IMR-90 (cell line): Measurements from ENCODE around the gene PACSIN3. TPM values are rescaled to one million over a fixed set of nuclear protein-coding genes. Genes with fewer than 3 reads are reported as not detected.

ENCODE experiments used
- ATAC-seq: fragments of 200-7000 bp; cut with Tn5 transposase; 2 replicates; pipeline ENCODE4 v1.9.1; 2020; ENCODE audit warnings: low read depth, mild to moderate bottlenecking, moderate library complexity
- BruUV-seq: library from RNA; stranded (reverse); fragments of 400-500 nt; replicated peaks from 2 replicates; lab custom pipeline; 2021; lab: Mats Ljungman, UMichigan
- CTCF ChIA-PET: fragments of 300-600 bp; formaldehyde crosslinking; extraction: SDS; loops from one replicate; lab custom pipeline; 2021; ENCODE audit warnings: antibody characterized with exemption; lab: Yijun Ruan, JAX
- POLR2A ChIA-PET: fragments of 300-600 bp; sonication (Branson Sonifier 250); formaldehyde crosslinking; loops from one replicate; lab custom pipeline; 2022; ENCODE audit warnings: antibody characterized with exemption; ENCODE audit not compliant: unreplicated experiment; lab: Charles Lee
- DNase-seq: peaks from one replicate; pipeline ENCODE4 v3.0.0; 2013
- H2AFZ ChIP-seq: replicated peaks from 2 replicates; pipeline ENCODE3; 2013; ENCODE audit warnings: low read length, mild to moderate bottlenecking; ENCODE audit not compliant: poor library complexity
- H2AK5ac ChIP-seq: 2 replicates; pipeline ENCODE4 v1.6.1; 2013; ENCODE audit warnings: low read depth, low read length, inconsistent platforms
- H2AK9ac ChIP-seq: replicated peaks from 2 replicates; pipeline ENCODE3; 2013; ENCODE audit warnings: mild to moderate bottlenecking, low read depth, low read length, moderate library complexity; ENCODE audit not compliant: poor library complexity
- H2BK120ac ChIP-seq: 2 replicates; pipeline ENCODE4 v1.6.1; 2013; ENCODE audit warnings: low read depth, low read length, inconsistent platforms
- H2BK15ac ChIP-seq: 3 replicates; pipeline ENCODE4 v1.6.1; 2013; ENCODE audit warnings: low read depth, low read length, inconsistent platforms
- H2BK20ac ChIP-seq: 2 replicates; pipeline ENCODE4 v1.6.1; 2013; ENCODE audit warnings: low read depth, mild to moderate bottlenecking, inconsistent platforms, low read length, moderate library complexity
- H2BK5ac ChIP-seq: 2 replicates; pipeline ENCODE4 v1.6.1; 2013; ENCODE audit warnings: mild to moderate bottlenecking, low read depth, low read length, inconsistent platforms; ENCODE audit not compliant: poor library complexity, severe bottlenecking
- H3K14ac ChIP-seq: replicated peaks from 2 replicates; pipeline ENCODE4 v1.6.1; 2013; ENCODE audit warnings: low read depth, low read length, inconsistent platforms
- H3K18ac ChIP-seq: 2 replicates; pipeline ENCODE4 v1.6.1; 2013; ENCODE audit warnings: low read depth, low read length, control low read depth
- H3K23ac ChIP-seq: 2 replicates; pipeline ENCODE4 v1.6.1; 2013; ENCODE audit warnings: low read depth, low read length, inconsistent platforms
- H3K27ac ChIP-seq: 2 replicates; pipeline ENCODE4 v1.5.1; 2013; ENCODE audit warnings: mild to moderate bottlenecking, control low read depth, low read length; ENCODE audit not compliant: insufficient read depth
- H3K27me3 ChIP-seq: 2 replicates; pipeline ENCODE4 v1.6.1; 2013; ENCODE audit warnings: low read length; ENCODE audit not compliant: control insufficient read depth, insufficient read depth
- H3K36me3 ChIP-seq: 2 replicates; pipeline ENCODE4 v1.6.1; 2013; ENCODE audit warnings: low read length, mixed read lengths; ENCODE audit not compliant: control insufficient read depth, insufficient read depth
- H3K4ac ChIP-seq: 2 replicates; pipeline ENCODE4 v1.6.1; 2013; ENCODE audit warnings: low read depth, low read length, inconsistent platforms
- H3K4me1 ChIP-seq: 2 replicates; pipeline ENCODE4 v1.6.1; 2013; ENCODE audit warnings: low read length, mixed read lengths; ENCODE audit not compliant: control insufficient read depth, insufficient read depth
- H3K4me2 ChIP-seq: 2 replicates; pipeline ENCODE4 v1.6.1; 2013; ENCODE audit warnings: low read depth, mild to moderate bottlenecking, control low read depth, low read length, moderate library complexity
- H3K4me3 ChIP-seq: 2 replicates; pipeline ENCODE4 v1.5.1; 2013; ENCODE audit warnings: low read depth, mild to moderate bottlenecking, control low read depth, low read length, moderate library complexity; ENCODE audit not compliant: insufficient read depth
- H3K56ac ChIP-seq: 2 replicates; pipeline ENCODE4 v1.6.1; 2013; ENCODE audit warnings: low read length, inconsistent platforms; ENCODE audit not compliant: insufficient read depth; ENCODE audit errors: extremely low read depth
- H3K79me1 ChIP-seq, 2 experiments: 2 replicates each; pipeline ENCODE4 v1.6.1; 2013; ENCODE audit warnings: low read length in 2 of 2, inconsistent platforms in 1 of 2, low read depth in 1 of 2
- H3K9ac ChIP-seq: 2 replicates; pipeline ENCODE4 v1.6.1; 2013; ENCODE audit warnings: low read depth, low read length, control low read depth
- H3K9me1 ChIP-seq: 2 replicates; pipeline ENCODE4 v1.6.1; 2013; ENCODE audit warnings: low read length, inconsistent platforms; ENCODE audit not compliant: insufficient read depth
- H3K9me3 ChIP-seq: 2 replicates; pipeline ENCODE4 v1.6.1; 2013; ENCODE audit warnings: low read length; ENCODE audit not compliant: control insufficient read depth, insufficient read depth
- H4K20me1 ChIP-seq: 2 replicates; pipeline ENCODE4 v1.6.1; 2013; ENCODE audit warnings: low read length, inconsistent platforms; ENCODE audit not compliant: insufficient read depth
- H4K5ac ChIP-seq: 2 replicates; pipeline ENCODE4 v1.6.1; 2013; ENCODE audit warnings: mild to moderate bottlenecking, low read depth, low read length, control low read depth
- H4K8ac ChIP-seq, 2 experiments: 2 replicates each; pipeline ENCODE4 v1.6.1; 2013; ENCODE audit warnings: low read depth in 2 of 2, low read length in 2 of 2, control low read depth in 1 of 2, inconsistent platforms in 1 of 2
- H4K91ac ChIP-seq: 2 replicates; pipeline ENCODE4 v1.6.1; 2013; ENCODE audit warnings: low read depth, low read length, inconsistent platforms; ENCODE audit not compliant: insufficient read depth
- CTCF ChIP-seq: conservative IDR thresholded peaks from 2 replicates; pipeline ENCODE4 v1.5.1; 2012; ENCODE audit warnings: mild to moderate bottlenecking, low read depth, low read length, improper control_type of control experiment
- USF2 ChIP-seq: fragments of 150-350 bp; IDR thresholded peaks from 2 replicates; pipeline ENCODE4 v1.6.1; 2017; ENCODE audit warnings: mild to moderate bottlenecking, antibody characterized with exemption, low read length, low read depth
- WGBS, 2 experiments: methylation state at CpG; one replicate each; pipeline versions ENCODE4 v1.1.5 to v1.1.7; 2013; ENCODE audit warnings: missing lambda C conversion rate in 2 of 2; ENCODE audit not compliant: insufficient read length in 1 of 2; ENCODE audit errors: extremely low coverage in 2 of 2; 5-methylcytosine and 5-hydroxymethylcytosine counted together
- dilution Hi-C: fragments of 300-500 bp; cut with HindIII; formaldehyde crosslinking; loops from one replicate; pipeline ENCODE4 v1.14.3; 2018; ENCODE audit warnings: low sequenced_read_pairs; ENCODE audit not compliant: unreplicated experiment
- in situ Hi-C: fragments of 300-500 bp; cut with MboI; formaldehyde crosslinking; loops from 3 replicates; pipeline ENCODE4 v1.14.3; 2019; ENCODE audit warnings: low sequenced_read_pairs, inconsistent platforms, mixed read lengths
- intact Hi-C: fragments of 100-400 bp; cut with micrococcal nuclease; formaldehyde crosslinking; loops from 2 replicates; pipeline ENCODE4 v1.10.0; 2022
- polyA plus RNA-seq, 3 experiments: library from polyadenylated mRNA; depleted of rRNA; stranded (reverse); fragments of >200 nt; gene quantifications; 2 replicates each; pipeline ENCODE4 v1.2.3, GENCODE V29; 2012; ENCODE audit warnings: low replicate concordance in 1 of 3
- total RNA-seq: library from RNA; depleted of rRNA; stranded (reverse); fragments of >200 nt; gene quantifications from 2 replicates; pipeline ENCODE4 v1.2.3, GENCODE V29; 2012

Gene PACSIN3
- total and polyA plus RNA-seq, 2 of the 4 experiments (the other 2 are of a cell fraction): 19.2 to 21.1 TPM

- dilution Hi-C loops: no loop called here
- CTCF ChIA-PET: no interaction called here
Measured at GRCh38 chr11:47148270-47148669, 38.0 kb downstream of the PACSIN3 start.

More at GRCh38 chr11:47148270-47148669, 38.0 kb downstream of the PACSIN3 start:
- Histone ChIP-seq H3K4ac (no peak overlapping the region), H3K4me2 (no peak overlapping the region), H4K20me1 (0 out of 2 replicates have a peak, but pooled peaks cover 2% of the 10 kb centered on the region), H2AFZ (peak overlapping the region; percentile 14), H2BK15ac (no peak overlapping the region), H3K36me3 (peaks cover 2% of the 10 kb centered on the region; the same call in 1 of the 2 replicates), H4K91ac (no peak overlapping the region), H3K4me1 (peaks cover 13% of the 10 kb centered on the region), H2AK5ac (no peak overlapping the region), H3K9me1 (peaks cover 13% of the 10 kb centered on the region; the same call in 1 of the 2 replicates), H2BK5ac (no peak overlapping the region), H3K56ac (no peak overlapping the region), H3K23ac (no peak overlapping the region), H3K14ac (no peak overlapping the region), H2BK120ac (no peak overlapping the region), H4K5ac (no peak overlapping the region), H2BK20ac (no peak overlapping the region), H3K79me1 (no peaks in the 10 kb centered on the region; a peak in 1 of 4 replicates), H4K8ac (no peak overlapping the region), H3K27me3 (no peaks in the 10 kb centered on the region), H2AK9ac (no peak overlapping the region), H3K4me3 (no peak overlapping the region), H3K9me3 (no peaks in the 10 kb centered on the region), H3K18ac (no peak overlapping the region), H3K9ac (no peak overlapping the region), H3K27ac (no peak overlapping the region)
- POLR2A ChIA-PET: no interaction called here
- ATAC-seq (no peak), DNase-seq (no peak)
- TF ChIP-seq CTCF (no peak), USF2 (0 out of 2 replicates have a peak, but pooled peaks have one; percentile 14)
- WGBS, 2 experiments: 60% methylated on average over 1 of the region's 4 CpGs; no CpG with 5 or more reads in 1 of the 2 experiments
- BruUV-seq: no TSS peak
- in situ Hi-C loops (no loop called here), intact Hi-C loops (loop anchor here (10.0 kb wide), 1 partner anchor 143 kb away; no protein-coding TSS in a partner anchor)
